ENCODE results near the gene DBI.

DNA sequence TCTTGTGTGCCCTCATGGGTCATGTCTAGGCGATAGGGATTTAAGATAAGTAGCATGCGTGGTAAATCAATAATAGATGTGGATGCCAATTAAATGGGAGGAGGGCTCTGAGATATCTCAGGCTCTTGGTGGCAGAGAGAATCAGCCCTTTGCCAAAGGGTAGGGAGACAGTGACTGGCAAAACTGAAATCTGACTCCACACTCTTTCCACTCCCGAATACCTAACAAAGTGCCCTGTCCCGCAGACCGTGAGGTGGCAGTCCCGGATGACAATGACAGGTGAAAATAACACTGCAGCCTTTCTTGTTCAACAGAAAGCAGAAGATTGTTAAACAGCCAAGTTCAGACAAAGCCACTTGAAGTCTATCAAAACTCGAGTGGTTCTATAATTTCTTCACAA, 47.2 kb upstream of the DBI start:
- TF ChIP-seq CTCF (IDR thresholded peaks at IDR 0.05; ENCODE audit: poor library complexity) (no peak), EZH2phosphoT487 (IDR thresholded peaks at IDR 0.05; ENCODE audit: low read depth, severe bottlenecking, unreplicated experiment) (no peak), EZH2 (IDR thresholded peaks at IDR 0.05; ENCODE audit: borderline replicate concordance) (no peak)
